ENCODE data around the gene PKDREJ. TPM values are rescaled to one million over a fixed set of nuclear protein-coding genes. Genes with fewer than 3 reads are reported as not detected.

The PKDREJ gene
- total and polyA plus RNA-seq, 2 experiments from 2014 or later, result 0.03 to 0.04 TPM

DNA sequence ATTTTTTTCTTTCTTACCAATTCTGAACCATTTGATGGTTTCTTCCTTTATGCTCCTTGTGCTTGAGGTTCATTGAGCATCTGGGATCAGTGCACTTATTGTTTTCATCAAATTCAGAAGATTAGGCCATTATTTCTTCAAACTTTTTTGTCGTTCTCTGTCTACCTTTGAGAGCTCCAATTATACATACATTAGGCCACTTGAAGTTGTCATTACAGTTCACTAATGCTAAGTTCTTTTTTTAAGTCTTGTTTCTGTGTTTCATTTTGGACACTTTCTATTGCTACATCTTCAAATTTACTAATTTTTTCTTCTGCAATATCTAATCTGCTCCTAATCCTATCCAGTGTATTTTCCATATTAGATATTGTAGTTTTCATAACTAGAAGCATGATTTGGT is 53.9 kb downstream of the PKDREJ start:
- no peaks in the 10 kb centered on the region for H3K4me1 ChIP-seq (ENCODE audit: low read depth)
- no peaks in the 10 kb centered on the region for H3K9me3 ChIP-seq (ENCODE audit: low read depth)
- no peaks in the 10 kb centered on the region for H3K27me3 ChIP-seq
- H3K4me3 ChIP-seq, result no peak overlapping the region
- no peak for DNase-seq (ENCODE audit: low read depth in 1 of 2, low spot score in 1 of 2)
- no peak overlapping the region for H3K27ac ChIP-seq
- TF ChIP-seq, protein P1, sequence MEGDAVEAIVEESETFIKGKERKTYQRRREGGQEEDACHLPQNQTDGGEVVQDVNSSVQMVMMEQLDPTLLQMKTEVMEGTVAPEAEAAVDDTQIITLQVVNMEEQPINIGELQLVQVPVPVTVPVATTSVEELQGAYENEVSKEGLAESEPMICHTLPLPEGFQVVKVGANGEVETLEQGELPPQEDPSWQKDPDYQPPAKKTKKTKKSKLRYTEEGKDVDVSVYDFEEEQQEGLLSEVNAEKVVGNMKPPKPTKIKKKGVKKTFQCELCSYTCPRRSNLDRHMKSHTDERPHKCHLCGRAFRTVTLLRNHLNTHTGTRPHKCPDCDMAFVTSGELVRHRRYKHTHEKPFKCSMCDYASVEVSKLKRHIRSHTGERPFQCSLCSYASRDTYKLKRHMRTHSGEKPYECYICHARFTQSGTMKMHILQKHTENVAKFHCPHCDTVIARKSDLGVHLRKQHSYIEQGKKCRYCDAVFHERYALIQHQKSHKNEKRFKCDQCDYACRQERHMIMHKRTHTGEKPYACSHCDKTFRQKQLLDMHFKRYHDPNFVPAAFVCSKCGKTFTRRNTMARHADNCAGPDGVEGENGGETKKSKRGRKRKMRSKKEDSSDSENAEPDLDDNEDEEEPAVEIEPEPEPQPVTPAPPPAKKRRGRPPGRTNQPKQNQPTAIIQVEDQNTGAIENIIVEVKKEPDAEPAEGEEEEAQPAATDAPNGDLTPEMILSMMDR (IDR thresholded peaks at IDR 0.05; ENCODE audit: low read depth, low read length), result no peak
- peaks cover 9% of the 10 kb centered on the region for H3K36me3 ChIP-seq

Other genes starting within 250 kb of the PKDREJ start
- 22.6 and 25.1 TPM in 2 replicates for gene PPARA, start 112.8 kb downstream of the PKDREJ start, total RNA-seq
- gene PPARA, start 112.8 kb downstream of the PKDREJ start, polyA plus RNA-seq, result 11.8 and 12.2 TPM in 2 replicates
- gene CDPF1, start 13.1 kb downstream of the PKDREJ start, total RNA-seq, result 35.1 and 44.9 TPM in 2 replicates
- gene CDPF1, start 13.1 kb downstream of the PKDREJ start, polyA plus RNA-seq, result 26.4 and 30.6 TPM in 2 replicates
- 54.8 and 76.2 TPM in 2 replicates for gene TTC38, start 4.7 kb upstream of the PKDREJ start, total RNA-seq
- gene TTC38, start 4.7 kb upstream of the PKDREJ start, polyA plus RNA-seq, result 35.1 and 35.5 TPM in 2 replicates
- 4.4 and 28.7 TPM in 2 replicates for gene GTSE1, start 33.5 kb upstream of the PKDREJ start, total RNA-seq
- 5.4 and 32.6 TPM in 2 replicates for gene GTSE1, start 33.5 kb upstream of the PKDREJ start, polyA plus RNA-seq
- gene TRMU, start 72.4 kb upstream of the PKDREJ start, total RNA-seq, result 82.3 and 127 TPM in 2 replicates
- 130 and 155 TPM in 2 replicates for gene TRMU, start 72.4 kb upstream of the PKDREJ start, polyA plus RNA-seq